Measurements from ENCODE around the gene SLC35B3. TPM values are rescaled to one million over a fixed set of nuclear protein-coding genes. Genes with fewer than 3 reads are reported as not detected.
A peak's percentile ranks its signal among the peaks of the same experiment; 100 is the strongest.
"Not testable (repeated sequence)": the region's sequence is repeated elsewhere in the genome, so short reads cannot be mapped to it uniquely, and the experiment has no call there.

SLC35B3 gene
- total RNA-seq, 2 donors from 2014 or later: 6.6 to 15.3 TPM

- H3K36me3 ChIP-seq (replicated peaks in 1 of 2; ENCODE audit: insufficient read depth in 1 of 2, low read depth in 2 of 2): no peaks in the 10 kb centered on the region
- 67 to 76% methylated on average over 6 of the region's 6 CpGs for WGBS, 2 donors
- no peaks in the 10 kb centered on the region for H3K9me3 ChIP-seq
- no peak overlapping the region for H3K27ac ChIP-seq
- ATAC-seq (no peak), DNase-seq (no peak)
- intact Hi-C loops (cut with DNase I): no loop called here
- TF ChIP-seq, protein P1, sequence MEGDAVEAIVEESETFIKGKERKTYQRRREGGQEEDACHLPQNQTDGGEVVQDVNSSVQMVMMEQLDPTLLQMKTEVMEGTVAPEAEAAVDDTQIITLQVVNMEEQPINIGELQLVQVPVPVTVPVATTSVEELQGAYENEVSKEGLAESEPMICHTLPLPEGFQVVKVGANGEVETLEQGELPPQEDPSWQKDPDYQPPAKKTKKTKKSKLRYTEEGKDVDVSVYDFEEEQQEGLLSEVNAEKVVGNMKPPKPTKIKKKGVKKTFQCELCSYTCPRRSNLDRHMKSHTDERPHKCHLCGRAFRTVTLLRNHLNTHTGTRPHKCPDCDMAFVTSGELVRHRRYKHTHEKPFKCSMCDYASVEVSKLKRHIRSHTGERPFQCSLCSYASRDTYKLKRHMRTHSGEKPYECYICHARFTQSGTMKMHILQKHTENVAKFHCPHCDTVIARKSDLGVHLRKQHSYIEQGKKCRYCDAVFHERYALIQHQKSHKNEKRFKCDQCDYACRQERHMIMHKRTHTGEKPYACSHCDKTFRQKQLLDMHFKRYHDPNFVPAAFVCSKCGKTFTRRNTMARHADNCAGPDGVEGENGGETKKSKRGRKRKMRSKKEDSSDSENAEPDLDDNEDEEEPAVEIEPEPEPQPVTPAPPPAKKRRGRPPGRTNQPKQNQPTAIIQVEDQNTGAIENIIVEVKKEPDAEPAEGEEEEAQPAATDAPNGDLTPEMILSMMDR (IDR thresholded peaks at IDR 0.05): no peak
- TF ChIP-seq POLR2A (IDR thresholded peaks at IDR 0.05): no peak
- H3K4me3 ChIP-seq: no peak overlapping the region
- no peaks in the 10 kb centered on the region for H3K4me1 ChIP-seq
- H3K27me3 ChIP-seq: no peaks in the 10 kb centered on the region
These were observed 33.4 kb upstream of the SLC35B3 start for GRCh38 chr6:8468552-8469356.

DNA sequence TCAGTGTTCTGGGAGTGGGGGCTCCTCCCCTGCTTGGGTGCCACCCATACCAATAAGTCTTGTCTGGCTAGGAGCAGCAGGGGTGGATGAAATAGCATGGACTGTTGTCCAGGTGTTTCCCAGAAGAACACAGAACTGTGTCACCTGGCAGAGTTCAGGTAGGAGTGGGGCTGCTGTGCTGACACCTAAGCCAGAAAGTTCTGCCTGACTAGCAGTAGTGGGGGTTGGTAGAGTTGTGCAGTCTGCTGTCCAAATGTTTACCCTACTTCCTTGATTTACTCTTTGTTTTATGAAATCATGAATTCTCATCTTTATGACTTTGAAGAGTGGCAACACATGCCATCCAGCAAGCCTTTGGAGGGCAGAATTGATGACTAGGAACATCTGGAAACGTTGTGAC is 27.3 kb upstream of the SLC35B3 start:
- Histone ChIP-seq H3K36me3 (replicated peaks in 1 of 2; ENCODE audit: insufficient read depth in 1 of 2, low read depth in 2 of 2) (no peaks in the 10 kb centered on the region), H3K27ac (no peak overlapping the region), H3K9me3 (no peaks in the 10 kb centered on the region), H3K27me3 (no peaks in the 10 kb centered on the region), H3K4me1 (no peaks in the 10 kb centered on the region), H3K4me3 (no peak overlapping the region)
- TF ChIP-seq POLR2A (IDR thresholded peaks at IDR 0.05): no peak
- TF ChIP-seq, protein P1 (IDR thresholded peaks at IDR 0.05): no peak
- DNase-seq: peak in 1 of 4 donors; percentile 13
- intact Hi-C loops (cut with DNase I): no loop called here
- no peak for ATAC-seq
- WGBS, 2 donors: 50 to 52% methylated on average over 1 of the region's 1 CpG

DNA sequence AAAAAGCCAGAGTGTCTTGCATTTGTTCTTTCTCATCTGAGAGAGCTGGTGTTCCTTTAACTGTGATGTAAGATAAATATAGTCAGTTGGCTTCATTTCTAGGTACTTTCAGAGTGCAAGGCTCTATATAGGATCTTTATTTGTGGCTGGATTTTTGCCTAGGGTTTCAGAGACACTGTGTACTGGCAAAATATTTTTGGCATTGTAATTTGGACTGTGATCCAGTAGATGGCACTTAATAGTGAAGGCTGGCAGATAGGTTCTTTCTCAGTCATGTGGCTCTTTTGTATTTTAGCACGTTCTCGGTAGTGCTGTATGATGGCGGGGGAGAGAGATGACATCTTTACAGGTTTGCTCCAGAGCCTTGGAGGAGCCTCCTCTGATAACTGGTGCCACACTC is 26.8 kb upstream of the SLC35B3 start:
- no peaks in the 10 kb centered on the region for H3K4me1 ChIP-seq
- no peak overlapping the region for H3K4me3 ChIP-seq
- H3K27ac ChIP-seq: no peak overlapping the region
- no peak for DNase-seq
- no peak for ATAC-seq
- H3K27me3 ChIP-seq: no peaks in the 10 kb centered on the region
- intact Hi-C loops (cut with DNase I): no loop called here
- no peaks in the 10 kb centered on the region for H3K36me3 ChIP-seq (replicated peaks in 1 of 2; ENCODE audit: insufficient read depth in 1 of 2, low read depth in 2 of 2)
- TF ChIP-seq, protein P1 (IDR thresholded peaks at IDR 0.05): no peak
- TF ChIP-seq POLR2A (IDR thresholded peaks at IDR 0.05): no peak
- H3K9me3 ChIP-seq: no peaks in the 10 kb centered on the region
- 92 to 97% methylated on average over 3 of the region's 3 CpGs for WGBS, 2 donors

DNA sequence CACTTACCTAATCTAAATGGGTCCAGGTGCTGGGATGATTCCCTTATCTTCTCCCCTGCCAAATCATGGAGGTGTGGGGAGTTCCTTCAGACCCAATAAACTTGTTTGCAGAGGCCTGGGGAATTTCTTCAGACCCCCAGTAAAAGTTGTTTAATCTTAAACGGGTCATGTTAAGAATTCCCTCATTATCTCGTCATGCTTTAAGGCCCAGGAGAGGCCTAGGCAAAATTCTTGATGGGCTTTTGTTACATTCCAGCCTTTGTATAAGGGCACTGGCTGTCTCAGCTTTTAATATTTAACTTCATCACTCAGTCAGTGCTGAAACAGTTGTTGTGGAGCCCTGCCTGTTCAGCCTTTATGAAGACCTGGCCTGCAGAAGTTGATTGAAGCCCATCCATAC is 11.0 kb upstream of the SLC35B3 start:
- no peaks in the 10 kb centered on the region for H3K27me3 ChIP-seq
- ATAC-seq: no peak
- no peak for TF ChIP-seq POLR2A (IDR thresholded peaks at IDR 0.05)
- TF ChIP-seq, protein P1 (IDR thresholded peaks at IDR 0.05): no peak
- H3K9me3 ChIP-seq: no peaks in the 10 kb centered on the region
- no peaks in the 10 kb centered on the region for H3K4me1 ChIP-seq
- H3K4me3 ChIP-seq: no peak overlapping the region
- 22 to 25% methylated on average over 2 of the region's 2 CpGs for WGBS, 2 donors
- no peak overlapping the region for H3K27ac ChIP-seq
- intact Hi-C loops (cut with DNase I): no loop called here
- DNase-seq: no peak
- no peaks in the 10 kb centered on the region for H3K36me3 ChIP-seq (replicated peaks in 1 of 2; ENCODE audit: insufficient read depth in 1 of 2, low read depth in 2 of 2)

GRCh38 chr6:8445930-8446329 is 10.6 kb upstream of the SLC35B3 start:
- ATAC-seq; H3K36me3 ChIP-seq (replicated peaks in 1 of 2; ENCODE audit: insufficient read depth in 1 of 2, low read depth in 2 of 2); intact Hi-C loops (cut with DNase I); H3K27me3 ChIP-seq; H3K27ac ChIP-seq; DNase-seq; H3K4me3 ChIP-seq; H3K4me1 ChIP-seq; H3K9me3 ChIP-seq: not testable (repeated sequence)
- WGBS, 2 donors: 75 to 82% methylated on average over 4 of the region's 4 CpGs

Measured in body of pancreas (tissue), 4 donors.